Natural killer cell (primary cell): ENCODE measurements around the gene DEFB129. TPM values are rescaled to one million over a fixed set of nuclear protein-coding genes. Genes with fewer than 3 reads are reported as not detected.

ENCODE experiments used
- ATAC-seq, 3 donors: fragments of 150-1000 bp in 2 of 3; fragments of 200-7000 bp in 1 of 3; cut with Tn5 transposase; 1 replicate in 1 of 3; 2 replicates in 2 of 3; pipeline ENCODE4 v1.10.0; 2021; ENCODE audit warnings: mild to moderate bottlenecking in 2 of 3, moderate library complexity in 2 of 3
- DNase-seq, 2 donors: peaks; one replicate each; pipeline versions ENCODE4 v3.0.0 to v3.0.0-alpha.2; 2013 to 2021; ENCODE audit warnings: mixed read lengths in 1 of 2
- H3K27ac ChIP-seq: one replicate; pipeline ENCODE4 v1.5.1; 2013; ENCODE audit warnings: mild to moderate bottlenecking, low read length
- H3K27me3 ChIP-seq: one replicate; pipeline ENCODE4 v1.6.1; 2013; ENCODE audit warnings: low read length; ENCODE audit not compliant: control insufficient read depth, insufficient read depth
- H3K36me3 ChIP-seq: one replicate; pipeline ENCODE4 v1.6.1; 2013; ENCODE audit warnings: low read length; ENCODE audit not compliant: control insufficient read depth, insufficient read depth
- H3K4me1 ChIP-seq: one replicate; pipeline ENCODE4 v1.6.1; 2013; ENCODE audit warnings: low read length; ENCODE audit not compliant: control insufficient read depth, insufficient read depth
- H3K4me3 ChIP-seq: one replicate; pipeline ENCODE4 v1.5.1; 2013; ENCODE audit warnings: low read length
- H3K9me3 ChIP-seq: one replicate; pipeline ENCODE4 v1.6.1; 2013; ENCODE audit warnings: low read length; ENCODE audit not compliant: control insufficient read depth, insufficient read depth
- H3K27ac Mint-ChIP-seq, 2 donors: one replicate each; pipeline ENCODE4 v1.8.0; 2022; ENCODE audit warnings: mild to moderate bottlenecking in 2 of 2, mixed read lengths in 2 of 2, moderate library complexity in 1 of 2
- H3K27me3 Mint-ChIP-seq, 2 donors: one replicate each; pipeline ENCODE4 v1.8.0; 2022; ENCODE audit warnings: low read depth in 2 of 2, mixed read lengths in 2 of 2
- H3K36me3 Mint-ChIP-seq: one replicate; pipeline ENCODE4 v1.8.0; 2022; ENCODE audit warnings: mixed read lengths
- H3K4me1 Mint-ChIP-seq, 2 donors: one replicate each; pipeline ENCODE4 v1.8.0; 2022; ENCODE audit warnings: mixed read lengths in 2 of 2
- H3K4me3 Mint-ChIP-seq: one replicate; pipeline ENCODE4 v1.8.0; 2022; ENCODE audit warnings: mild to moderate bottlenecking, moderate library complexity, mixed read lengths
- H3K9me3 Mint-ChIP-seq, 2 donors: one replicate each; pipeline ENCODE4 v1.8.0; 2022; ENCODE audit warnings: mixed read lengths in 2 of 2
- CTCF ChIP-seq: fragments of 200-600 bp; IDR thresholded peaks from one replicate; pipeline ENCODE4 v1.8.0; 2022; ENCODE audit warnings: antibody characterized with exemption
- WGBS: methylation state at CpG from one replicate; pipeline ENCODE4 v1.1.7; 2013; ENCODE audit warnings: missing lambda C conversion rate; ENCODE audit not compliant: insufficient coverage; 5-methylcytosine and 5-hydroxymethylcytosine counted together
- intact Hi-C: fragments of 100-400 bp; cut with micrococcal nuclease; formaldehyde crosslinking; loops from one replicate; pipeline ENCODE4 v1.14.2; 2022
- total RNA-seq, 4 donors: library from RNA; stranded (reverse); fragments of 120-200 nt in 1 of 4; gene quantifications; one replicate each; pipeline versions ENCODE4 v1.2.3 to v1.2.4, GENCODE V29; 2013 to 2022

Gene DEFB129
- not detected for total RNA-seq
- total RNA-seq (2013), result not detected

- DNase-seq, result no peak
- Mint-ChIP-seq H3K27ac (no peak within 1 kb of the TSS), H3K4me3 (no peak within 1 kb of the TSS), H3K27me3 (peaks cover 21 to 40% of the 10 kb centered on the region in 2 donors), H3K36me3 (no peaks in the 10 kb centered on the region), H3K9me3 (no peaks in the 10 kb centered on the region), H3K4me1 (no peaks in the 10 kb centered on the region)
- Histone ChIP-seq H3K9me3 (no peaks in the 10 kb centered on the region), H3K4me1 (no peaks in the 10 kb centered on the region), H3K27me3 (no peaks in the 10 kb centered on the region), H3K4me3 (no peak within 1 kb of the TSS), H3K27ac (peak within 1 kb of the TSS; percentile 11), H3K36me3 (no peaks in the 10 kb centered on the region)
- no peak for TF ChIP-seq CTCF
- WGBS, result 78% methylated on average over 3 of the region's 3 CpGs
- intact Hi-C loops, result no loop called here
- no peak for ATAC-seq
These were observed at the start of gene DEFB129 for GRCh38 chr20:226958-227357. DEFB129 (plus strand) TSS chr20:227258; CDS start chr20:227289, 31 bp downstream.

- no peak overlapping the region for H3K4me3 Mint-ChIP-seq
- DNase-seq (no peak), ATAC-seq (no peak)
- H3K27ac ChIP-seq, result no peak overlapping the region
- no peaks in the 10 kb centered on the region for H3K36me3 ChIP-seq
- H3K27me3 Mint-ChIP-seq, result peaks cover 31 to 89% of the 10 kb centered on the region in 2 donors
- WGBS, result no CpG with 5 or more reads among the region's 2 CpGs
- no peak overlapping the region for H3K4me3 ChIP-seq
- no peaks in the 10 kb centered on the region for H3K9me3 ChIP-seq
- no peak for TF ChIP-seq CTCF
- H3K9me3 Mint-ChIP-seq, result no peaks in the 10 kb centered on the region
- intact Hi-C loops, result no loop called here
- H3K4me1 Mint-ChIP-seq, result no peaks in the 10 kb centered on the region
- peaks cover 24% of the 10 kb centered on the region for H3K27me3 ChIP-seq
- no peaks in the 10 kb centered on the region for H3K36me3 Mint-ChIP-seq
- no peaks in the 10 kb centered on the region for H3K4me1 ChIP-seq
- H3K27ac Mint-ChIP-seq, result no peak overlapping the region
These were observed 42.8 kb upstream of the DEFB129 start for GRCh38 chr20:184288-184687.

GRCh38 chr20:187733-188132 lies 39.3 kb upstream of the DEFB129 start:
- H3K9me3 Mint-ChIP-seq, result no peaks in the 10 kb centered on the region
- Histone ChIP-seq H3K4me1 (no peaks in the 10 kb centered on the region), H3K27me3 (peaks cover 7% of the 10 kb centered on the region), H3K36me3 (no peaks in the 10 kb centered on the region), H3K9me3 (no peaks in the 10 kb centered on the region), H3K4me3 (no peak overlapping the region), H3K27ac (no peak overlapping the region)
- DNase-seq (no peak), ATAC-seq (no peak)
- WGBS, result 54% methylated on average over 2 of the region's 2 CpGs
- H3K27me3 Mint-ChIP-seq, result peaks cover 35 to 88% of the 10 kb centered on the region in 2 donors
- TF ChIP-seq CTCF, result no peak
- H3K27ac Mint-ChIP-seq, result no peak overlapping the region
- H3K4me1 Mint-ChIP-seq, result no peaks in the 10 kb centered on the region
- no peaks in the 10 kb centered on the region for H3K36me3 Mint-ChIP-seq
- intact Hi-C loops, result no loop called here
- no peak overlapping the region for H3K4me3 Mint-ChIP-seq

- TF ChIP-seq CTCF, result no peak
- H3K36me3 ChIP-seq, result no peaks in the 10 kb centered on the region
- H3K4me1 Mint-ChIP-seq, result no peaks in the 10 kb centered on the region
- H3K4me3 ChIP-seq, result no peak within 1 kb of the TSS
- ATAC-seq (no peak), DNase-seq (no peak)
- H3K36me3 Mint-ChIP-seq, result no peaks in the 10 kb centered on the region
- no peaks in the 10 kb centered on the region for H3K9me3 ChIP-seq
- 78% methylated on average over 5 of the region's 7 CpGs for WGBS
- no peak within 1 kb of the TSS for H3K27ac ChIP-seq
- H3K4me3 Mint-ChIP-seq, result no peak within 1 kb of the TSS
- peaks cover 19 to 71% of the 10 kb centered on the region in 2 donors for H3K27me3 Mint-ChIP-seq
- H3K27me3 ChIP-seq, result no peaks in the 10 kb centered on the region
- intact Hi-C loops, result no loop called here
- H3K4me1 ChIP-seq, result no peaks in the 10 kb centered on the region
- H3K9me3 Mint-ChIP-seq, result no peaks in the 10 kb centered on the region
- H3K27ac Mint-ChIP-seq, result no peak within 1 kb of the TSS
These were observed 37.4 kb upstream of the DEFB129 start, which contains the start of gene DEFB128 for GRCh38 chr20:189611-190010. DEFB128 (minus strand) TSS chr20:189711; CDS start chr20:189623, 88 bp downstream.
